Measurements from ENCODE around the gene SNRPB. TPM values are rescaled to one million over a fixed set of nuclear protein-coding genes. Genes with fewer than 3 reads are reported as not detected.

SNRPB gene
- total and polyA plus RNA-seq, 4 donors, result 45.8 to 110 (median 82.1) TPM

DNA sequence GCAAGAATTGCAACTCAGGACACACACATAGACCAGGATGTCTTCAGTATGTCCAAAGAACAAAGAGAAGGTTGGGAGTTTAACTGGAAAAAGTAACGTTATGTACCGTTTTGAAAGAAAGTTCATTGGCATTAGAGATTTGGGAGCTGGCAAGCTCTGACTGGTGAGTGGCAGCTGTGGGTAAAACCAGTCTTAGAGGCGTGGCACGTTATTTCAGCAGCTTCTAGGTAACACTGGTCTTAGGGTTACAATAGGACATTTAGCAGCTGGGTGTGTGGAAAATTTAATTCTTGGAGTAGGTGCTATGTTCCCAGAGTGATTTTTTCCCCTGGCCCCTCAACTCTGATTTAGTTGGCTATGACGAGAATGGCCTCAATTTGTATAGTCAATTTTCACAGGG lies 19.2 kb downstream of the SNRPB start:
- no peak for DNase-seq (ENCODE audit: low read depth in 4 of 6, low spot score in 6 of 6)
- 89% methylated on average over 4 of the region's 5 CpGs for whole genome bisulfite sequencing (ENCODE audit: insufficient coverage)
- no peaks in the 10 kb centered on the region for H3K9me3 ChIP-seq (ENCODE audit: control insufficient read depth, insufficient read depth, low read length)

DNA sequence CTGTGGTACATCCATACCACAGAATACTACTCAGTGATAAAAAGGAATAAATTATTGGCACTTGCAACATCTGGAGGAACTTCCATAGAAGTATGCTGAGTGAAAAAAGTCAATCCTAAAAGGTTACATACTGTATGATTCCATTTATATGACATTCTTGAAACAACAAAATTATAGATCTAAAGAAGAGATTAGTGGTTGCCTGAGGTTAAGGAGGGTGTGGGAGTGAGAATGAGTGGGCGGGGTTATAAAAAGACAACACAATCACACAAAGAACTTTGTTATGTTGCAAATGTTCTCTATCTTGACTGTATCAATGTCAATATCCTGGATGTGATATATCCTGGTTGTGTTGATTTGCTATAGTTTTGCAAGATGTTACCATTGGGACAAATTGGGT lies 21.2 kb downstream of the SNRPB start:
- Histone ChIP-seq H3K36me3 (ENCODE audit: control insufficient read depth, insufficient read depth, low read length) (no peaks in the 10 kb centered on the region), H3K27ac (ENCODE audit: low read depth, low read length) (no peak overlapping the region)
- WGBS (ENCODE audit: insufficient coverage), result no CpG with 5 or more reads among the region's 1 CpG

More for the DNA sequence above, 19.2 kb downstream of the SNRPB start:
- peaks cover 7% of the 10 kb centered on the region for H3K4me1 ChIP-seq (ENCODE audit: control insufficient read depth, insufficient read depth, low read length)
- H3K27ac ChIP-seq (ENCODE audit: low read depth, low read length), result no peak overlapping the region
- H3K4me3 ChIP-seq (ENCODE audit: low read depth, low read length), result no peak overlapping the region
- no peaks in the 10 kb centered on the region for H3K27me3 ChIP-seq (ENCODE audit: control insufficient read depth, insufficient read depth, low read length)
- no peaks in the 10 kb centered on the region for H3K36me3 ChIP-seq (ENCODE audit: control insufficient read depth, insufficient read depth, low read length)

DNA sequence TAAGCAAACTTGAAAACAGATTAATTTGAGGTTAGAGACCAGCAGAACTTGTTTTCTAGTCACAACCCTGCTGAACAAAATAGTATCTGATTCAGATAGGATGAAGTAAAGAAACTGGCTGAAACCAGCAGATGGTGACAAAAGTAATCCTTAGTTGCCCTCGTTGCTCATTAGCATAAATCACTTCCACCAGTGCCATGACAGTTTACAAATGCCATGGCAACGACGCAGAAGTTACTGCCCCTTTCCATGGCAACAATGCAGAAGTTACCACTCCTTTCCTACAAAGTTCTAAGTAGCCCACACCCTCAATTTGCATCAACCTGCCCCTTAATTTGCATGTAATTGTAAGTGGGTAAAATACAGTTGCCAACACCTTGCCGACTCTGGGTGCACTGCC lies 23.7 kb downstream of the SNRPB start:
- 0% methylated on average over 1 of the region's 4 CpGs for WGBS (ENCODE audit: insufficient coverage)
- Histone ChIP-seq H3K4me3 (ENCODE audit: low read depth, low read length) (no peak overlapping the region), H3K36me3 (ENCODE audit: control insufficient read depth, insufficient read depth, low read length) (no peaks in the 10 kb centered on the region), H3K9me3 (ENCODE audit: control insufficient read depth, insufficient read depth, low read length) (no peaks in the 10 kb centered on the region), H3K27ac (ENCODE audit: low read depth, low read length) (no peak overlapping the region), H3K4me1 (ENCODE audit: control insufficient read depth, insufficient read depth, low read length) (no peaks in the 10 kb centered on the region), H3K27me3 (ENCODE audit: control insufficient read depth, insufficient read depth, low read length) (no peaks in the 10 kb centered on the region)
- DNase-seq (ENCODE audit: low read depth in 4 of 6, low spot score in 6 of 6), result no peak

More for the DNA sequence above, 21.2 kb downstream of the SNRPB start:
- no peak for DNase-seq (ENCODE audit: low read depth in 4 of 6, low spot score in 6 of 6)
- Histone ChIP-seq H3K9me3 (ENCODE audit: control insufficient read depth, insufficient read depth, low read length) (no peaks in the 10 kb centered on the region), H3K27me3 (ENCODE audit: control insufficient read depth, insufficient read depth, low read length) (no peaks in the 10 kb centered on the region), H3K4me1 (ENCODE audit: control insufficient read depth, insufficient read depth, low read length) (no peaks in the 10 kb centered on the region), H3K4me3 (ENCODE audit: low read depth, low read length) (no peak overlapping the region)

DNA sequence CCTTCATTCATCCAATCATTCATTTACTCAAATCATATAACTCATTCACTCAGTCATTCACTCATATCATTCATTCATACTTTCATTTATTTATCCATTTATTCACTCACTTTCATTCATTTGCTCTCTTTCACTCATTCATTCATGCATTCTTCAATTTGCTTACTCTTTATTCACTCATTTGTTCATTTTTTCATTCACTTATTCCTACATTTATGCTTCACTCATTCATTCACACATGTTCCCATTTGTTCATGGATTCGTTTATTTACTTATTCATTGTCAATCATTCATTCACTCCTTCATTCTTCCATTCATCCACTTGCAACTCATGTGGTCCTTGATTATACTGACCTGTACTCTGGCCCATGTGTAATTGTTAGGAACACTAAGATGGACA lies 39.4 kb downstream of the SNRPB start:
- no peaks in the 10 kb centered on the region for H3K36me3 ChIP-seq (ENCODE audit: control insufficient read depth, insufficient read depth, low read length)
- no peak overlapping the region for H3K4me3 ChIP-seq (ENCODE audit: low read depth, low read length)
- no peaks in the 10 kb centered on the region for H3K9me3 ChIP-seq (ENCODE audit: control insufficient read depth, insufficient read depth, low read length)
- DNase-seq (ENCODE audit: low read depth in 4 of 6, low spot score in 6 of 6), result no peak
- no peaks in the 10 kb centered on the region for H3K27me3 ChIP-seq (ENCODE audit: control insufficient read depth, insufficient read depth, low read length)
- H3K27ac ChIP-seq (ENCODE audit: low read depth, low read length), result no peak overlapping the region
- WGBS (ENCODE audit: insufficient coverage), result 67% methylated on average over 1 of the region's 1 CpG
- H3K4me1 ChIP-seq (ENCODE audit: control insufficient read depth, insufficient read depth, low read length), result no peaks in the 10 kb centered on the region

DNA sequence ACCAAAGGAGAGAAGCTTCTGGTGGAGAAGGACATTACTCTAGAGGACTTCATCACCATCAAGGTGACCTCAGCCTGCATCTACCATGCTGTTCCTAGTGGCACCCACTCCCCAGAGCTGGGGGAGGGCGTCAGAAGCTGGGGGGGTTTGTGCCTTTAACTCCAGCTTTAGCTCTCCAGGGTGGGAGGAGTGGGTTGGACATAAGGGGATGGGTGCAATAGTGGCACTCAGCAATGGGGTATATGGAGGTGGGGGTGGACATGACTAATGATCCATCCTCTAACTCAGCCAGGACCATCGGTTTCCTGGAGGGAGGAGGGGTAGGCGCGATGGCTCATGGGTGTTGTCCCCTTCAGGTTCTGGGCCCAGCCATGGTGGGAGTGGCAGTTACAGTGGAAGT lies 40.1 kb downstream of the SNRPB start:
- H3K36me3 ChIP-seq (ENCODE audit: control insufficient read depth, insufficient read depth, low read length), result no peaks in the 10 kb centered on the region
- H3K4me3 ChIP-seq (ENCODE audit: low read depth, low read length), result no peak overlapping the region
- DNase-seq (ENCODE audit: low read depth in 4 of 6, low spot score in 6 of 6), result no peak
- no peaks in the 10 kb centered on the region for H3K4me1 ChIP-seq (ENCODE audit: control insufficient read depth, insufficient read depth, low read length)
- whole genome bisulfite sequencing (ENCODE audit: insufficient coverage), result 89% methylated on average over 3 of the region's 4 CpGs
- no peak overlapping the region for H3K27ac ChIP-seq (ENCODE audit: low read depth, low read length)
- H3K27me3 ChIP-seq (ENCODE audit: control insufficient read depth, insufficient read depth, low read length), result no peaks in the 10 kb centered on the region
- H3K9me3 ChIP-seq (ENCODE audit: control insufficient read depth, insufficient read depth, low read length), result no peaks in the 10 kb centered on the region

DNA sequence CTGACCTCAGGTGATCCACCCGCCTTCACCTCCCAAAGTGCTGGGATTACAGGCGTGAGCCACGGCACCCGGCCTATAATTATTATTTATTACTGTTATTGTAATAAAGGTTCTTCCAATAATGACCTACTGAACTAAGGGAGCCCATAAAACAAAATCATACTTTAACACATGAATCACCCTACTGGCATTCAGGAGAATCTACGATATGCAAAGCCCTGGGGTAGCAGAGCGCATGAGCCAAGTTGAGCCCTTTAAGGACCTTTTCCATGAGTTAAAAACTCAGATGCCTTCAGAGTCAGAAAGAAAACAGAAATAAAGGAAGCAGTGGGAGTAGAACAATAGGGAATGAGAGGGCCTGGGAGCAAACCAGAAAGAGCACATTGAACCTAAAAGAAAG lies 41.5 kb downstream of the SNRPB start:
- H3K4me1 ChIP-seq (ENCODE audit: control insufficient read depth, insufficient read depth, low read length), result no peaks in the 10 kb centered on the region
- DNase-seq (ENCODE audit: low read depth in 4 of 6, low spot score in 6 of 6), result no peak
- H3K9me3 ChIP-seq (ENCODE audit: control insufficient read depth, insufficient read depth, low read length), result no peaks in the 10 kb centered on the region
- H3K27ac ChIP-seq (ENCODE audit: low read depth, low read length), result no peak overlapping the region
- H3K36me3 ChIP-seq (ENCODE audit: control insufficient read depth, insufficient read depth, low read length), result no peaks in the 10 kb centered on the region
- H3K27me3 ChIP-seq (ENCODE audit: control insufficient read depth, insufficient read depth, low read length), result no peaks in the 10 kb centered on the region
- no CpG with 5 or more reads among the region's 6 CpGs for WGBS (ENCODE audit: insufficient coverage)
- no peak overlapping the region for H3K4me3 ChIP-seq (ENCODE audit: low read depth, low read length)

DNA sequence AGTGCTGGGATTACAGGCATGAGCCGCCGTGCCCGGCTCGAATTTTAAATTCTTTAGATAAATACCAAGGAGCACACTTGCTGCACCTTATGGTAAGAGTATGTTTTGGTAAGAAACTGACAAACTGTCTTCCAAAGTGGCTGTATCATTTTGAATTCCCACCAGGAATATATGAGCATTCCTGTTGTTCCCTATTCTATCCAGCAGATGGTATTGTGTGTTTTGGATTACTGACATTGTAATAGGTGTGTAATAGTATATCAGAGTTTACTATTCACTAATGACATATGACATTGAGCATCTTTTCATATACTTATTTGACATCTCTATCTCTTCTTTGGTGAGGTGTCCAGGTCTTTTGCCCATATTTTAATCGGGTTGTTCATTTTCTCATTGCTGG lies 49.3 kb downstream of the SNRPB start:
- Histone ChIP-seq H3K36me3 (ENCODE audit: control insufficient read depth, insufficient read depth, low read length) (no peaks in the 10 kb centered on the region), H3K9me3 (ENCODE audit: control insufficient read depth, insufficient read depth, low read length) (no peaks in the 10 kb centered on the region), H3K27ac (ENCODE audit: low read depth, low read length) (no peak overlapping the region), H3K4me3 (ENCODE audit: low read depth, low read length) (no peak overlapping the region), H3K4me1 (ENCODE audit: control insufficient read depth, insufficient read depth, low read length) (no peaks in the 10 kb centered on the region), H3K27me3 (ENCODE audit: control insufficient read depth, insufficient read depth, low read length) (no peaks in the 10 kb centered on the region)
- no CpG with 5 or more reads among the region's 5 CpGs for WGBS (ENCODE audit: insufficient coverage)
- peak in 1 of 6 donors; percentile 3 for DNase-seq (ENCODE audit: low read depth in 4 of 6, low spot score in 6 of 6)

DNA sequence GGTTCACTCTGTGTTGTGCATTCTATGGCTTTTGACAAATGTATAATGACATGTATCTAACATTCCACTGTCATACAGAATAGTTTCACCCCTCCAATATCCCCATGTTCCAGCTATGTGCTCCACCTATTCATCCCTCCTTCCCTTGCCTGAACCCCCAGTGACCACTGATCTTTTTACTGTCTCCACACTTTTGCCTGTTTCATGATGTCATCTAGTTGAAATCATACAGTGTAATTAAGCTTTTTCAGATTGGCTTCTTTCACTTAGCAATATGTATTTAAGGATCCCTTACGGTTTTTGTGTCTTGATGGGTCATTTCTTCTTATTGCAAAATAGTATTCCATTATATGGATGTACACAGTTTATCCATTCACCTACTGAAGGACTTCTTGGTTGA lies 50.1 kb downstream of the SNRPB start:
- H3K27ac ChIP-seq (ENCODE audit: low read depth, low read length), result no peak overlapping the region
- DNase-seq (ENCODE audit: low read depth in 4 of 6, low spot score in 6 of 6), result no peak
- H3K36me3 ChIP-seq (ENCODE audit: control insufficient read depth, insufficient read depth, low read length), result no peaks in the 10 kb centered on the region
- H3K9me3 ChIP-seq (ENCODE audit: control insufficient read depth, insufficient read depth, low read length), result no peaks in the 10 kb centered on the region
- H3K4me1 ChIP-seq (ENCODE audit: control insufficient read depth, insufficient read depth, low read length), result no peaks in the 10 kb centered on the region
- H3K4me3 ChIP-seq (ENCODE audit: low read depth, low read length), result no peak overlapping the region
- WGBS (ENCODE audit: insufficient coverage), result no CpG with 5 or more reads among the region's 1 CpG
- H3K27me3 ChIP-seq (ENCODE audit: control insufficient read depth, insufficient read depth, low read length), result no peaks in the 10 kb centered on the region

DNA sequence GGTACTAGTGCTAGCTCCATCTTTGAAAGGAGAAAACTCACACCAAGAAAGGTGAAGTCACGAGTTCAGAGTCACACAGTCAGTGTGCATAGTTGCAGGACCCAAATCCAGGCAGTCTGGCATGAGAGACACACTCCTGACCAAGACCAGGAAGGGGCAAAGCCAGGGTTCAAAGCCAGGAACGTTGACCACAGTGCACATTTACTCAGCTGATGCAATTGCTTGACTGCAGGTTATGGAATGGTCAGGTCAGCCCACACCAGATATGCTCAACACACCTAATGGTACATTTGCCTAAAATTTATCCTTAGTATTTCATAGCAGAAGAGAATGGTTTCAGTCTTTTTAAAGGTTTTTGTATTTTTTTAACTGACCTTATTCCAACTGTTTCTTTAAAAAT lies 52.2 kb downstream of the SNRPB start:
- DNase-seq (ENCODE audit: low read depth in 4 of 6, low spot score in 6 of 6), result no peak
- Histone ChIP-seq H3K27ac (ENCODE audit: low read depth, low read length) (no peak overlapping the region), H3K4me3 (ENCODE audit: low read depth, low read length) (no peak overlapping the region), H3K4me1 (ENCODE audit: control insufficient read depth, insufficient read depth, low read length) (no peaks in the 10 kb centered on the region), H3K9me3 (ENCODE audit: control insufficient read depth, insufficient read depth, low read length) (no peaks in the 10 kb centered on the region), H3K36me3 (ENCODE audit: control insufficient read depth, insufficient read depth, low read length) (no peaks in the 10 kb centered on the region), H3K27me3 (ENCODE audit: control insufficient read depth, insufficient read depth, low read length) (no peaks in the 10 kb centered on the region)
- WGBS (ENCODE audit: insufficient coverage), result 79% methylated on average over 2 of the region's 2 CpGs

DNA sequence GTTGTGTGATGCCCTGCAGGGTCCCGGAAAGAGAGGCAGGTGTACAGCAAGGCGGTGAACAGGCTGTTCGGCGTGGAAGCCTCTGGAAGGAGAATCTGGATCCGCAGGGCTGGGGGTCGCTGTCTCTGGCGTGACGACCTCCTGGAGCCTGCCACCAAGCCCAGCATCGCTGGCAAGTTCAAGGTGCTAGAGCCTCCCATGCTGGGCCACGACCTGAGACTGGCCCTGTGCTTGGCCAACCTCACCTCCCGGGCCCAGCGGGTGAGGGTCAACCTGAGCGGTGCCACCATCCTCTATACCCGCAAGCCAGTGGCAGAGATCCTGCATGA lies 53.4 kb downstream of the SNRPB start:
- Histone ChIP-seq H3K27me3 (ENCODE audit: control insufficient read depth, insufficient read depth, low read length) (no peaks in the 10 kb centered on the region), H3K36me3 (ENCODE audit: control insufficient read depth, insufficient read depth, low read length) (no peaks in the 10 kb centered on the region), H3K9me3 (ENCODE audit: control insufficient read depth, insufficient read depth, low read length) (no peaks in the 10 kb centered on the region), H3K27ac (ENCODE audit: low read depth, low read length) (no peak overlapping the region), H3K4me3 (ENCODE audit: low read depth, low read length) (no peak overlapping the region), H3K4me1 (ENCODE audit: control insufficient read depth, insufficient read depth, low read length) (no peaks in the 10 kb centered on the region)
- no peak for DNase-seq (ENCODE audit: low read depth in 4 of 6, low spot score in 6 of 6)
- WGBS (ENCODE audit: insufficient coverage), result 85% methylated on average over 14 of the region's 14 CpGs
